ENCODE results near the gene ANO10. TPM values are rescaled to one million over a fixed set of nuclear protein-coding genes. Genes with fewer than 3 reads are reported as not detected.

Gene ANO10
- total RNA-seq, 1 experiment from 2014 or later = 15.0 TPM

DNA sequence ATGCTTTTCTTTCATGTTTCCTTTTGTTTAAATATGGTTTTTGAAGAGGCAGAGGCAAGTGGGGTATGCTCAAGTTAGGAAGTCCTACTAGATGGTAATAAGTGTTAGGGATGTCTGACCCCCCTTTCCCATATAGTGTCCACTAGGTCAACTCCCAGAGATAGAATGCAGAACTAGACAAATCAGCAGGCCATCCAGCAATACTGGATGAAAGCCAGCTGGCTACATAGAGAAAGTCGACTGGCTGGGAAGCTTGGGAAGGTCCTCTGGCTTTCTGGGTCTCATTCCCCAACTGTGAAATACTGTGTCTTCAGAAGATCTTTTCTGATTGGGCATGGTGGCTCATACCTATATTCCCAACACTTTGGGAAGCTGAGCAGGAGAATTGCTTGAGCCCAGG is 221.6 kb downstream of the ANO10 start:
- Mint-ChIP-seq H3K27ac (ENCODE audit: low read depth, unreplicated experiment) (no peak overlapping the region), H3K9me3 (ENCODE audit: unreplicated experiment) (no peaks in the 10 kb centered on the region), H3K4me3 (ENCODE audit: unreplicated experiment) (no peak overlapping the region), H3K36me3 (ENCODE audit: insufficient read depth, unreplicated experiment) (peaks cover 6% of the 10 kb centered on the region), H3K4me1 (ENCODE audit: insufficient read depth, unreplicated experiment) (no peaks in the 10 kb centered on the region), H3K27me3 (ENCODE audit: insufficient read depth, unreplicated experiment) (no peaks in the 10 kb centered on the region)
- ChIA-PET CTCF (interaction anchor here (0.7 to 1.5 kb wide), 2 partner anchors 12 to 22 kb away, joined by 3 to 6 read pairs; no protein-coding TSS in a partner anchor), POLR2A (no interaction called here)
- intact Hi-C loops (cut with micrococcal nuclease) = no loop called here
- TF ChIP-seq CTCF (IDR thresholded peaks at IDR 0.05; ENCODE audit: unreplicated experiment) = no peak
- no peak for DNase-seq (ENCODE audit: unreplicated experiment)
- no TSS peak for BruUV-seq (replicated peaks)

- BruUV-seq (replicated peaks) = no TSS peak
- TF ChIP-seq CTCF (IDR thresholded peaks at IDR 0.05; ENCODE audit: unreplicated experiment) = no peak
- POLR2A ChIA-PET = no interaction called here
- Mint-ChIP-seq H3K9me3 (ENCODE audit: unreplicated experiment) (no peaks in the 10 kb centered on the region), H3K4me3 (ENCODE audit: unreplicated experiment) (no peak overlapping the region), H3K27ac (ENCODE audit: low read depth, unreplicated experiment) (no peak overlapping the region), H3K36me3 (ENCODE audit: insufficient read depth, unreplicated experiment) (peaks cover 6% of the 10 kb centered on the region), H3K27me3 (ENCODE audit: insufficient read depth, unreplicated experiment) (no peaks in the 10 kb centered on the region), H3K4me1 (ENCODE audit: insufficient read depth, unreplicated experiment) (no peaks in the 10 kb centered on the region)
- no peak for DNase-seq (ENCODE audit: unreplicated experiment)
- intact Hi-C loops (cut with micrococcal nuclease) = no loop called here
- CTCF ChIA-PET = interaction anchor here (0.8 kb wide), 1 partner anchor 519 kb away, joined by 4 read pairs; no protein-coding TSS in a partner anchor
Measured at GRCh38 chr3:43399034-43399433, 222.8 kb downstream of the ANO10 start.

GRCh38 chr3:43394041-43394554 is 227.7 kb downstream of the ANO10 start:
- intact Hi-C loops (cut with micrococcal nuclease) = no loop called here
- POLR2A ChIA-PET = no interaction called here
- CTCF ChIA-PET = interaction anchor here (1.4 kb wide), 1 partner anchor 109 kb away, joined by 5 read pairs; no protein-coding TSS in a partner anchor
- Mint-ChIP-seq H3K4me1 (ENCODE audit: insufficient read depth, unreplicated experiment) (peaks cover 12% of the 10 kb centered on the region), H3K4me3 (ENCODE audit: unreplicated experiment) (no peak overlapping the region), H3K27me3 (ENCODE audit: insufficient read depth, unreplicated experiment) (no peaks in the 10 kb centered on the region), H3K9me3 (ENCODE audit: unreplicated experiment) (no peaks in the 10 kb centered on the region), H3K36me3 (ENCODE audit: insufficient read depth, unreplicated experiment) (peaks cover 6% of the 10 kb centered on the region), H3K27ac (ENCODE audit: low read depth, unreplicated experiment) (no peak overlapping the region)
- no TSS peak for BruUV-seq (replicated peaks)
- no peak for DNase-seq (ENCODE audit: unreplicated experiment)
- TF ChIP-seq CTCF (IDR thresholded peaks at IDR 0.05; ENCODE audit: unreplicated experiment) = no peak

DNA sequence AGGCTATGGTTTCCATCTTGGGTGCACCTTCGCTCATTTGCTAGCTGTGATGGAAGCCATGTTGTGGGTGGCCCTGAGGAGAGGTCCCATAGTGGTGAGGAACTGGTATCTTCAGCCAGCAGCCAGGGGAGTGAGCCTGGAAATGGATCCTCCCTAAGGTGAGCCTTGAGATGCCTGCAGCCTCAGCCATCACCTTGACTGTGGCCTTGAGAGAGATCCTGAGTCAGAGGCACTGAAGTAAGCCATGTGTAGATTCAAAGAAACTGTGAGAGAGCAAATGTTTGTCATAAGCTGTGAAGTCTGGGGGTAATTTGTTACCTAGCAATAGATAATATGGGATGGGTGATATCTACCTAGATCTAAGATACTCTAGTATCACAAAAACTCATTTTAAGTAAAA is 230.2 kb downstream of the ANO10 start:
- Mint-ChIP-seq H3K36me3 (ENCODE audit: insufficient read depth, unreplicated experiment) (peaks cover under 1% of the 10 kb centered on the region), H3K4me1 (ENCODE audit: insufficient read depth, unreplicated experiment) (peaks cover 12% of the 10 kb centered on the region), H3K4me3 (ENCODE audit: unreplicated experiment) (no peak overlapping the region), H3K9me3 (ENCODE audit: unreplicated experiment) (no peaks in the 10 kb centered on the region), H3K27ac (ENCODE audit: low read depth, unreplicated experiment) (no peak overlapping the region), H3K27me3 (ENCODE audit: insufficient read depth, unreplicated experiment) (no peaks in the 10 kb centered on the region)
- no TSS peak for BruUV-seq (replicated peaks)
- TF ChIP-seq CTCF (IDR thresholded peaks at IDR 0.05; ENCODE audit: unreplicated experiment) = no peak
- intact Hi-C loops (cut with micrococcal nuclease) = no loop called here
- DNase-seq (ENCODE audit: unreplicated experiment) = no peak
- ChIA-PET POLR2A (no interaction called here), CTCF (interaction anchor here (0.6 kb wide), 1 partner anchor 54 kb away, joined by 3 read pairs; no protein-coding TSS in a partner anchor)

All from MCF 10A (cell line).